HCT116 (cell line): Measurements from ENCODE around the gene CLEC4A.
"Not testable (repeated sequence)": the region's sequence is repeated elsewhere in the genome, so short reads cannot be mapped to it uniquely, and the experiment has no call there.

Experiments used
- ELF1 ChIP-seq: IDR thresholded peaks from 2 replicates; pipeline ENCODE4 v1.6.1; 2012; ENCODE audit warnings: low read depth, borderline replicate concordance
- EZH2 ChIP-seq: fragments of 200-600 bp; sonication (generic); IDR thresholded peaks from 2 replicates; pipeline ENCODE4 v1.6.1; 2017; ENCODE audit warnings: antibody characterized with exemption, mixed run types
- EZH2phosphoT487 ChIP-seq: fragments of 200-600 bp; IDR thresholded peaks from 2 replicates; pipeline ENCODE4 v1.6.1; 2018; ENCODE audit warnings: antibody characterized with exemption, borderline replicate concordance
- JUND ChIP-seq: IDR thresholded peaks from 2 replicates; pipeline ENCODE4 v1.6.1; 2012
- POLR2A ChIP-seq: IDR thresholded peaks from 2 replicates; pipeline ENCODE4 v1.7.0; 2011; ENCODE audit warnings: borderline replicate concordance; ENCODE audit not compliant: insufficient read depth, insufficient read length; ENCODE audit errors: extremely low read depth
- POLR2AphosphoS5 ChIP-seq: IDR thresholded peaks from 2 replicates; pipeline ENCODE4 v1.6.1; 2011; ENCODE audit warnings: mild to moderate bottlenecking, low read depth, low read length, moderate library complexity
- TCF7L2 ChIP-seq: IDR thresholded peaks from 2 replicates; pipeline ENCODE4 v1.7.0; 2011; ENCODE audit warnings: borderline replicate concordance, inconsistent platforms; ENCODE audit not compliant: insufficient read depth, insufficient read length; ENCODE audit errors: extremely low read depth
- YY1 ChIP-seq: IDR thresholded peaks from 2 replicates; pipeline ENCODE4 v1.6.1; 2011; ENCODE audit warnings: low read length, low read depth, moderate library complexity, mild to moderate bottlenecking; ENCODE audit not compliant: insufficient replicate concordance; ENCODE audit errors: extremely low read depth
- ZNF274 ChIP-seq: fragments of 200-500 bp; sonication (Bioruptor generic); IDR thresholded peaks from 2 replicates; pipeline ENCODE4 v1.6.1; 2014; ENCODE audit warnings: mild to moderate bottlenecking, low read depth, low read length, inconsistent platforms
- TF ChIP-seq, protein P1 (sequence below), 3 experiments: fragments of 200-600 bp in 1 of 3; sonication (generic) in 1 of 3; IDR thresholded peaks in 2 of 3; conservative IDR thresholded peaks in 1 of 3; 2 replicates each; pipeline ENCODE4 v1.5.1; 2012 to 2017; ENCODE audit warnings: low read depth in 2 of 3, low read length in 2 of 3, antibody characterized with exemption in 1 of 3, borderline replicate concordance in 1 of 3, control low read depth in 1 of 3, mild to moderate bottlenecking in 1 of 3, mixed read lengths in 1 of 3, mixed run types in 1 of 3, moderate library complexity in 1 of 3; ENCODE audit not compliant: insufficient read depth in 1 of 3
- TF ChIP-seq, protein P2 (sequence below): IDR thresholded peaks from 2 replicates; pipeline ENCODE4 v1.6.1; 2012; ENCODE audit warnings: low read depth

DNA sequence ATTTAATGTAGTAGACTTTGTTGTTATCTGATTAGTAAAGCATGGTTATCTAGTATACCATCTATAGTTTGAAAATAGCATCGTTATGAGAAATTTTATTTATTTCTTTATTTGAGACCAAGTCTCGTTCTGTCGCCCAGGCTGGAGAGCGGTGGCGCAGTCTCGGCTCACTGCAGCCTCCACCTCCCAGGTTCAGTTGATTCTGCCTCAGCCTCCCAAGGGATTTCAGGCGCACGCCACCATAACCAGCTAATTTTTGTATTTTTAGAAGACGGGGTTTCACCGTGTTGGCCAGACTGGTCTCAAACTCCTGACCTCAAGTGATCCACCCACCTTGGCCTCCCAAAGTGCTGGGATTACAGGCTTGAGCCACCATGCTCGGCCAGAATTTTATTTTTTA, 34.1 kb upstream of the CLEC4A start:
- TF ChIP-seq, protein P1, sequence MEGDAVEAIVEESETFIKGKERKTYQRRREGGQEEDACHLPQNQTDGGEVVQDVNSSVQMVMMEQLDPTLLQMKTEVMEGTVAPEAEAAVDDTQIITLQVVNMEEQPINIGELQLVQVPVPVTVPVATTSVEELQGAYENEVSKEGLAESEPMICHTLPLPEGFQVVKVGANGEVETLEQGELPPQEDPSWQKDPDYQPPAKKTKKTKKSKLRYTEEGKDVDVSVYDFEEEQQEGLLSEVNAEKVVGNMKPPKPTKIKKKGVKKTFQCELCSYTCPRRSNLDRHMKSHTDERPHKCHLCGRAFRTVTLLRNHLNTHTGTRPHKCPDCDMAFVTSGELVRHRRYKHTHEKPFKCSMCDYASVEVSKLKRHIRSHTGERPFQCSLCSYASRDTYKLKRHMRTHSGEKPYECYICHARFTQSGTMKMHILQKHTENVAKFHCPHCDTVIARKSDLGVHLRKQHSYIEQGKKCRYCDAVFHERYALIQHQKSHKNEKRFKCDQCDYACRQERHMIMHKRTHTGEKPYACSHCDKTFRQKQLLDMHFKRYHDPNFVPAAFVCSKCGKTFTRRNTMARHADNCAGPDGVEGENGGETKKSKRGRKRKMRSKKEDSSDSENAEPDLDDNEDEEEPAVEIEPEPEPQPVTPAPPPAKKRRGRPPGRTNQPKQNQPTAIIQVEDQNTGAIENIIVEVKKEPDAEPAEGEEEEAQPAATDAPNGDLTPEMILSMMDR (IDR thresholded peaks at IDR 0.05 in 2 of 3, conservative IDR thresholded peaks at IDR 0.05 in 1 of 3; ENCODE audit: borderline replicate concordance in 1 of 3, insufficient read depth in 1 of 3, low read depth in 2 of 3, low read length in 2 of 3), result not testable (repeated sequence)
- TF ChIP-seq JUND, ELF1, POLR2A, EZH2phosphoT487, EZH2, TCF7L2, ZNF274, YY1, POLR2AphosphoS5: not testable (repeated sequence)
- TF ChIP-seq, protein P2, sequence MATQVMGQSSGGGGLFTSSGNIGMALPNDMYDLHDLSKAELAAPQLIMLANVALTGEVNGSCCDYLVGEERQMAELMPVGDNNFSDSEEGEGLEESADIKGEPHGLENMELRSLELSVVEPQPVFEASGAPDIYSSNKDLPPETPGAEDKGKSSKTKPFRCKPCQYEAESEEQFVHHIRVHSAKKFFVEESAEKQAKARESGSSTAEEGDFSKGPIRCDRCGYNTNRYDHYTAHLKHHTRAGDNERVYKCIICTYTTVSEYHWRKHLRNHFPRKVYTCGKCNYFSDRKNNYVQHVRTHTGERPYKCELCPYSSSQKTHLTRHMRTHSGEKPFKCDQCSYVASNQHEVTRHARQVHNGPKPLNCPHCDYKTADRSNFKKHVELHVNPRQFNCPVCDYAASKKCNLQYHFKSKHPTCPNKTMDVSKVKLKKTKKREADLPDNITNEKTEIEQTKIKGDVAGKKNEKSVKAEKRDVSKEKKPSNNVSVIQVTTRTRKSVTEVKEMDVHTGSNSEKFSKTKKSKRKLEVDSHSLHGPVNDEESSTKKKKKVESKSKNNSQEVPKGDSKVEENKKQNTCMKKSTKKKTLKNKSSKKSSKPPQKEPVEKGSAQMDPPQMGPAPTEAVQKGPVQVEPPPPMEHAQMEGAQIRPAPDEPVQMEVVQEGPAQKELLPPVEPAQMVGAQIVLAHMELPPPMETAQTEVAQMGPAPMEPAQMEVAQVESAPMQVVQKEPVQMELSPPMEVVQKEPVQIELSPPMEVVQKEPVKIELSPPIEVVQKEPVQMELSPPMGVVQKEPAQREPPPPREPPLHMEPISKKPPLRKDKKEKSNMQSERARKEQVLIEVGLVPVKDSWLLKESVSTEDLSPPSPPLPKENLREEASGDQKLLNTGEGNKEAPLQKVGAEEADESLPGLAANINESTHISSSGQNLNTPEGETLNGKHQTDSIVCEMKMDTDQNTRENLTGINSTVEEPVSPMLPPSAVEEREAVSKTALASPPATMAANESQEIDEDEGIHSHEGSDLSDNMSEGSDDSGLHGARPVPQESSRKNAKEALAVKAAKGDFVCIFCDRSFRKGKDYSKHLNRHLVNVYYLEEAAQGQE, result not testable (repeated sequence)
